HL-60 (cell line): ENCODE measurements around the gene TPM3.

Experiments
- DNase-seq, 2 experiments: peaks; one replicate each; pipeline ENCODE4 v3.0.0-alpha.2; 2010 to 2020; ENCODE audit warnings: low read depth in 1 of 2, low spot score in 1 of 2
- H3K27ac ChIP-seq: fragments of 250-450 bp; sonication (Bioruptor Pico); replicated peaks from 2 replicates; pipeline ENCODE4 v1.5.1; 2020; ENCODE audit warnings: mild to moderate bottlenecking, moderate library complexity
- H3K27me3 ChIP-seq: fragments of 250-450 bp; sonication (Bioruptor Pico); 2 replicates; pipeline ENCODE4 v1.5.1; 2021; ENCODE audit warnings: mild to moderate bottlenecking, moderate library complexity; ENCODE audit not compliant: insufficient read depth, poor library complexity, severe bottlenecking
- H3K4me3 ChIP-seq: replicated peaks from 2 replicates; pipeline ENCODE4 v1.5.1; 2011; ENCODE audit warnings: mild to moderate bottlenecking, control low read depth, low read length; ENCODE audit not compliant: insufficient read depth
- CTCF ChIP-seq: IDR thresholded peaks from one replicate; pipeline ENCODE4 v1.5.1; 2011; ENCODE audit warnings: low read length, control low read depth, inconsistent platforms; ENCODE audit not compliant: insufficient read depth
- GABPA ChIP-seq: IDR thresholded peaks from 2 replicates; pipeline ENCODE4 v1.6.1; 2012; ENCODE audit warnings: low read depth
- POLR2AphosphoS5 ChIP-seq: IDR thresholded peaks from 2 replicates; pipeline ENCODE4 v1.6.1; 2012; ENCODE audit warnings: low read depth
- REST ChIP-seq: IDR thresholded peaks from 2 replicates; pipeline ENCODE4 v1.6.1; 2012; ENCODE audit warnings: low read depth; ENCODE audit not compliant: insufficient replicate concordance
- SPI1 ChIP-seq: IDR thresholded peaks from 2 replicates; pipeline ENCODE4 v1.6.1; 2012; ENCODE audit warnings: low read depth, mild to moderate bottlenecking, borderline replicate concordance

TPM3 gene

GRCh38 chr1:154186177-154186576 is 5.7 kb downstream of the TPM3 start:
- no peak overlapping the region for H3K27ac ChIP-seq
- no peak overlapping the region for H3K4me3 ChIP-seq
- no peaks in the 10 kb centered on the region for H3K27me3 ChIP-seq
- TF ChIP-seq POLR2AphosphoS5 (no peak), CTCF (peak; percentile 75)
- peak in 1 of 2 experiments; percentile 82 for DNase-seq

GRCh38 chr1:154183046-154183915 is 8.6 kb downstream of the TPM3 start:
- Histone ChIP-seq H3K27ac (peak overlapping the region; percentile 95), H3K27me3 (no peaks in the 10 kb centered on the region), H3K4me3 (peak overlapping the region; percentile 90)
- peak; percentile 97 to 98 for DNase-seq
- TF ChIP-seq SPI1, result peak; percentile 60; the same call in 1 of the 2 replicates
- peak; percentile 64 for TF ChIP-seq REST
- no peak for TF ChIP-seq CTCF
- TF ChIP-seq GABPA, result peak; percentile 94
- TF ChIP-seq POLR2AphosphoS5, result peak; percentile 98

- Histone ChIP-seq H3K27me3 (no peaks in the 10 kb centered on the region), H3K4me3 (peak overlapping the region; percentile 90), H3K27ac (peak overlapping the region; percentile 95)
- peak; percentile 86 to 98 for DNase-seq
- peak; percentile 88 for TF ChIP-seq POLR2AphosphoS5
- TF ChIP-seq SPI1, result peak; percentile 81; the same call in 1 of the 2 replicates
- no peak for TF ChIP-seq CTCF
- no peak for TF ChIP-seq GABPA
- TF ChIP-seq REST, result no peak
Measured at GRCh38 chr1:154182344-154183045, 9.4 kb downstream of the TPM3 start.
